ENCODE results near the gene ZNF263.

- TF ChIP-seq CTCF (IDR thresholded peaks at IDR 0.05; ENCODE audit: low read depth, low read length, missing input control) (no peak), FOXA1 (IDR thresholded peaks at IDR 0.05) (no peak), RXRA (IDR thresholded peaks at IDR 0.05) (no peak), MAX (IDR thresholded peaks at IDR 0.05) (no peak), TAF1 (conservative IDR thresholded peaks at IDR 0.05) (no peak), HNF4G (IDR thresholded peaks at IDR 0.05) (no peak), ZBTB33 (IDR thresholded peaks at IDR 0.05) (no peak), EGR1 (IDR thresholded peaks at IDR 0.05; ENCODE audit: low read depth in 2 of 2) (no peak), REST (IDR thresholded peaks at IDR 0.05) (no peak), RAD21 (IDR thresholded peaks at IDR 0.05) (no peak), YY1 (IDR thresholded peaks at IDR 0.05) (no peak), ATF3 (IDR thresholded peaks at IDR 0.05) (no peak), SP1 (IDR thresholded peaks at IDR 0.05) (no peak)
Observed at GRCh38 chr16:3289998-3290673, 6.8 kb downstream of the ZNF263 start.
